ENCODE data around the gene LBHD1. TPM values are rescaled to one million over a fixed set of nuclear protein-coding genes. Genes with fewer than 3 reads are reported as not detected.

Gene LBHD1
- total and polyA plus RNA-seq, 2 of the 4 experiments (the other 2 are of a cell fraction) = 1.6 to 4.0 TPM

DNA sequence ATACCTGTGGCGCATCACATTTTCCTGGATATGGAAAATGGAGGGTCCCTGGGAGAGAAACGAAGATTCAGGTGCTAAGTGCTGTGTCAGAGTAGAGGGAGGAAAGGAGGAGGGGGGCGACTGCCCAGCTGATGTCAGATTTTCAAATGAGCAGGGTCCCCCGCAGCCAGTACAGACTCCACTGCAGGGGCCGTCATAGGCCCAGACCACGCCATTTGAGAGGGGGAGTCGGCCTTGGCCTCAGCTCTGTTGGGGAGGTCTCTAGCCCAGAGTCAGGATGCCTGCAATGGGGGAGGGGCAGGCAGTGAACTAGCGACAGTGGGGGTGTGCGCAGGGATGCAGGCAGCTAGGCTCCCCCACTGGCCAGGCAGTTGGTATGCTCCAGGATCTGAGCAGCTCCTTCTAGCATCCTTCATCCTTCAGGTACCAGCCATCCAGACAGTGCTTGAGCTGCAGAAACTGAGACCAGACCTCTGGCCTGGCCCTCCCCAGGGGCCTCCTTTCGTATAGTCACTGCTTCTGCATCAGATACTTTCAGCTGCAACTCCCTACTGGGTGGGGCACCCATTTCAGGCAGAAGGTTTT is 35.3 kb upstream of the LBHD1 start, which contains the start of the genes BSCL2 and GNG3:
TSS of gene BSCL2 (minus strand) at position 148 of the 585 bp plus-strand sequence. CDS start 229 bp downstream, outside the sequence.
TSS of gene GNG3 (plus strand) at position 400 of the 585 bp plus-strand sequence. CDS start 620 bp downstream, outside the sequence.
- Histone ChIP-seq H2BK20ac (ENCODE audit: low read depth, low read length) (no peak within 1 kb of the TSS), H3K4me2 (ENCODE audit: low read depth, low read length) (peak within 1 kb of the TSS; percentile 94), H2BK5ac (ENCODE audit: low read depth, low read length, poor library complexity, severe bottlenecking) (peak within 1 kb of the TSS; percentile 16), H3K9me1 (ENCODE audit: insufficient read depth, low read length) (peaks cover 17% of the 10 kb centered on the region), H3K9me3 (ENCODE audit: control insufficient read depth, insufficient read depth, low read length) (no peaks in the 10 kb centered on the region), H3K27ac (ENCODE audit: insufficient read depth, low read length) (peak within 1 kb of the TSS; percentile 33), H4K20me1 (ENCODE audit: insufficient read depth, low read length) (no peaks in the 10 kb centered on the region), H3K23ac (ENCODE audit: low read depth, low read length) (peak within 1 kb of the TSS; percentile 96), H4K8ac (ENCODE audit: low read depth in 2 of 2, low read length in 2 of 2) (peak within 1 kb of the TSS; percentile 93 to 97), H3K9ac (ENCODE audit: low read depth, low read length) (peak within 1 kb of the TSS; percentile 46), H3K56ac (ENCODE audit: extremely low read depth, insufficient read depth, low read length) (no peak within 1 kb of the TSS), H2BK120ac (ENCODE audit: low read depth, low read length) (no peak within 1 kb of the TSS), H3K36me3 (ENCODE audit: control insufficient read depth, insufficient read depth, low read length) (peaks cover 17% of the 10 kb centered on the region), H3K14ac (replicated peaks; ENCODE audit: low read depth, low read length) (peak within 1 kb of the TSS; percentile 88), H3K27me3 (ENCODE audit: control insufficient read depth, insufficient read depth, low read length) (no peaks in the 10 kb centered on the region), H2AK9ac (replicated peaks; ENCODE audit: low read depth, low read length, poor library complexity) (peak within 1 kb of the TSS; percentile 97), H4K91ac (ENCODE audit: insufficient read depth, low read depth, low read length) (peak within 1 kb of the TSS; percentile 52), H3K4ac (ENCODE audit: low read depth, low read length) (peak within 1 kb of the TSS; percentile 86), H2AK5ac (ENCODE audit: low read depth, low read length) (peak within 1 kb of the TSS; percentile 67), H3K18ac (ENCODE audit: low read depth, low read length) (no peak within 1 kb of the TSS), H4K5ac (ENCODE audit: low read depth, low read length) (peak within 1 kb of the TSS; percentile 86), H3K4me1 (ENCODE audit: control insufficient read depth, insufficient read depth, low read length) (peaks cover 16% of the 10 kb centered on the region), H2AFZ (replicated peaks; ENCODE audit: low read length, poor library complexity) (peak within 1 kb of the TSS; percentile 95), H2BK15ac (ENCODE audit: low read depth, low read length) (no peak within 1 kb of the TSS), H3K4me3 (ENCODE audit: insufficient read depth, low read depth, low read length) (peak within 1 kb of the TSS; percentile 44), H3K79me1 (ENCODE audit: low read depth in 1 of 2, low read length in 2 of 2) (peaks cover 18 to 53% of the 10 kb centered on the region in 2 experiments)
- intact Hi-C loops (cut with micrococcal nuclease) = no loop called here
- TF ChIP-seq CEBPB (IDR thresholded peaks at IDR 0.05; ENCODE audit: low read depth, low read length) = no peak
- TF ChIP-seq MAFK (IDR thresholded peaks at IDR 0.05; ENCODE audit: low read depth, low read length) = no peak
- no peak for TF ChIP-seq FOS (IDR thresholded peaks at IDR 0.05; ENCODE audit: low read depth, low read length)
- no peak for TF ChIP-seq CTCF (conservative IDR thresholded peaks at IDR 0.05; ENCODE audit: low read depth, low read length)
- TF ChIP-seq NFE2L2 (IDR thresholded peaks at IDR 0.05; ENCODE audit: low read depth, low read length) = no peak
- BruUV-seq (replicated peaks) = no TSS peak
- in situ Hi-C loops (cut with MboI; ENCODE audit: low sequenced_read_pairs) = no loop called here
- WGBS, 2 experiments (ENCODE audit: extremely low coverage in 2 of 2, insufficient read length in 1 of 2) = 76% methylated on average over 5 of the region's 10 CpGs; no CpG with 5 or more reads in 1 of the 2 experiments
- DNase-seq (no peak), ATAC-seq (ENCODE audit: low read depth) (no peak)
- ChIA-PET CTCF (no interaction called here), POLR2A (ENCODE audit: unreplicated experiment) (no interaction called here)
- dilution Hi-C loops (cut with HindIII; ENCODE audit: low sequenced_read_pairs, unreplicated experiment) = no loop called here
